GM12878 (cell line): ENCODE data around the gene PLCXD1. TPM values are rescaled to one million over a fixed set of nuclear protein-coding genes. Genes with fewer than 3 reads are reported as not detected.

Experiments
- ATAC-seq: fragments of 200-7000 bp; cut with Tn5 transposase; 3 replicates; pipeline ENCODE4 v1.9.1; 2020; ENCODE audit warnings: mild to moderate bottlenecking, moderate library complexity
- BruUV-seq: library from RNA; stranded (reverse); fragments of 400-500 nt; replicated peaks from 2 replicates; lab custom pipeline; 2021; lab: Mats Ljungman, UMichigan
- CTCF ChIA-PET: fragments of 300-600 bp; sonication (Branson Sonifier 250); formaldehyde crosslinking; extraction: SDS; loops from one replicate; lab custom pipeline; 2021; ENCODE audit warnings: inconsistent platforms; lab: Yijun Ruan, JAX
- POLR2A ChIA-PET: fragments of 350-600 bp; formaldehyde crosslinking; extraction: SDS; loops from one replicate; lab custom pipeline; 2021; ENCODE audit warnings: inconsistent platforms; lab: Charles Lee
- RAD21 ChIA-PET: fragments of 300-600 bp; sonication (Branson Sonifier 250); formaldehyde crosslinking; loops from one replicate; lab custom pipeline; 2023; ENCODE audit warnings: antibody characterized with exemption; ENCODE audit not compliant: unreplicated experiment; lab: Charles Lee
- SMC1A ChIA-PET: fragments of 300-600 bp; sonication (Branson Sonifier 250); formaldehyde crosslinking; loops from one replicate; lab custom pipeline; 2023; ENCODE audit not compliant: unreplicated experiment, uncharacterized antibody; lab: Charles Lee
- DNase-seq: peaks from one replicate; pipeline ENCODE4 v3.0.0-alpha.2; 2011; ENCODE audit warnings: low read depth, low spot score
- FAIRE-seq: peaks from 3 replicates; lab custom pipeline; 2011; peaks lifted over from hg19 to GRCh38; lab: Jason Lieb, UNC
- H2AFZ ChIP-seq: 2 replicates; pipeline ENCODE4 v1.6.0; 2011; ENCODE audit warnings: low read depth, low read length, control low read depth; ENCODE audit not compliant: control insufficient read depth
- H3K27ac ChIP-seq: 2 replicates; pipeline ENCODE4 v1.5.1; 2011; ENCODE audit warnings: control low read depth; ENCODE audit not compliant: control insufficient read depth, insufficient read depth
- H3K27me3 ChIP-seq, 2 experiments: replicated peaks in 1 of 2; 2 replicates each; pipeline versions ENCODE4 v1.6.0 to v1.6.1; 2011; ENCODE audit warnings: low read length in 1 of 2; ENCODE audit not compliant: control insufficient read depth in 2 of 2, insufficient read depth in 2 of 2
- H3K36me3 ChIP-seq, 2 experiments: 2 replicates each; pipeline ENCODE4 v1.5.1; 2011; ENCODE audit warnings: low read length in 1 of 2; ENCODE audit not compliant: control insufficient read depth in 2 of 2, insufficient read depth in 2 of 2
- H3K4me1 ChIP-seq: 2 replicates; pipeline ENCODE4 v1.6.1; 2011; ENCODE audit warnings: mild to moderate bottlenecking, low read length, moderate library complexity, mixed read lengths; ENCODE audit not compliant: control insufficient read depth, insufficient read depth
- H3K4me2 ChIP-seq: 2 replicates; pipeline ENCODE4 v1.6.0; 2011; ENCODE audit warnings: control low read depth; ENCODE audit not compliant: control insufficient read depth, insufficient read depth
- H3K4me3 ChIP-seq: fragments of 200-600 bp; sonication (generic); 2 replicates; pipeline ENCODE4 v1.5.1; 2016
- H3K79me2 ChIP-seq: 2 replicates; pipeline ENCODE4 v1.6.0; 2011; ENCODE audit warnings: low read length; ENCODE audit not compliant: control insufficient read depth, insufficient read depth
- H3K9ac ChIP-seq: 2 replicates; pipeline ENCODE4 v1.8.0; 2011; ENCODE audit warnings: low read length, control low read depth, mixed read lengths; ENCODE audit not compliant: control insufficient read depth, insufficient read depth
- H3K9me3 ChIP-seq: replicated peaks from 3 replicates; pipeline ENCODE4 v1.5.1; 2011; ENCODE audit warnings: mild to moderate bottlenecking, low read length; ENCODE audit not compliant: control insufficient read depth, insufficient read depth
- H4K20me1 ChIP-seq: 2 replicates; pipeline ENCODE4 v1.6.0; 2011; ENCODE audit not compliant: control insufficient read depth, insufficient read depth
- BCL3 ChIP-seq: IDR thresholded peaks from 2 replicates; pipeline ENCODE4 v1.6.1; 2011; ENCODE audit warnings: borderline replicate concordance, low read depth, mild to moderate bottlenecking, moderate library complexity, low read length; ENCODE audit not compliant: insufficient read depth, poor library complexity, severe bottlenecking
- CTCF ChIP-seq, 3 experiments: IDR thresholded peaks in 2 of 3; conservative IDR thresholded peaks in 1 of 3; 2 replicates each; pipeline ENCODE4 v1.5.1; 2011; ENCODE audit warnings: low read depth in 3 of 3, low read length in 3 of 3, mild to moderate bottlenecking in 3 of 3, control low read depth in 2 of 3, moderate library complexity in 2 of 3, inconsistent platforms in 1 of 3, mixed read lengths in 1 of 3; ENCODE audit not compliant: control insufficient read depth in 2 of 3, insufficient read depth in 1 of 3; ENCODE audit errors: extremely low read depth in 1 of 3
- EED ChIP-seq: sonication (generic); IDR thresholded peaks from 2 replicates; pipeline ENCODE4 v1.6.1; 2016; ENCODE audit warnings: antibody characterized with exemption, low read depth
- ETV6 ChIP-seq, 2 experiments: fragments of 450-650 bp in 1 of 2; IDR thresholded peaks in 1 of 2; conservative IDR thresholded peaks in 1 of 2; 2 replicates each; pipeline ENCODE4 v1.6.1; 2014; ENCODE audit warnings: antibody characterized with exemption in 1 of 2, borderline replicate concordance in 1 of 2, low read depth in 1 of 2, mild to moderate bottlenecking in 1 of 2, moderate library complexity in 1 of 2
- HCFC1 ChIP-seq: fragments of 150-350 bp; IDR thresholded peaks from 2 replicates; pipeline ENCODE4 v1.6.1; 2014; ENCODE audit warnings: low read length
- KLF5 ChIP-seq: fragments of 450-650 bp; IDR thresholded peaks from 2 replicates; pipeline ENCODE4 v1.6.1; 2014; ENCODE audit warnings: mild to moderate bottlenecking; ENCODE audit not compliant: partially characterized antibody
- WGBS: methylation state at CpG from one replicate; pipeline ENCODE4 v1.1.6; 2016; ENCODE audit warnings: low lambda C conversion rate; ENCODE audit not compliant: insufficient replicate concordance, insufficient coverage; ENCODE audit errors: missing lambda C conversion rate; 5-methylcytosine and 5-hydroxymethylcytosine counted together
- in situ Hi-C: fragments of 300-500 bp; cut with MboI; formaldehyde crosslinking; loops from 9 replicates; pipeline ENCODE4 v1.14.3; 2018; ENCODE audit warnings: mixed read lengths
- intact Hi-C: fragments of 100-400 bp; cut with micrococcal nuclease; formaldehyde crosslinking; loops from one replicate; pipeline ENCODE4 v1.14.2; 2022; ENCODE audit not compliant: unreplicated experiment
- polyA plus RNA-seq, 11 experiments: library from polyadenylated mRNA; depleted of rRNA in 4 of 11; unstranded in 6 of 11; stranded (reverse) in 5 of 11; fragments of >200 nt; fragmentation: Nextera tagmentation in 4 of 11; fragmentation: Illumina TruSeq in 1 of 11; extraction: Ambion mirVana in 4 of 11; extraction: Trizol in 1 of 11; gene quantifications; 1 replicate in 1 of 11; 2 replicates in 10 of 11; pipeline versions ENCODE4 v1.2.1 to v1.2.3, GENCODE V29; 2011 to 2016; ENCODE audit warnings: inconsistent platforms in 2 of 11, missing spikeins in 2 of 11, low read depth in 1 of 11
- total RNA-seq, 4 experiments: library from RNA; depleted of rRNA in 3 of 4; stranded (reverse); fragments of >200 nt in 3 of 4; fragmentation: Illumina TruSeq in 1 of 4; extraction: Trizol in 1 of 4; gene quantifications; 2 replicates each; pipeline versions ENCODE4 v1.2.1 to v1.2.3, GENCODE V29; 2013 to 2021

The PLCXD1 gene
- total and polyA plus RNA-seq, 10 of the 15 experiments (the other 5 are each of a cell fraction or from before 2014, with no cell fraction given) = 2.4 to 49.7 (median 18.0) TPM

- Histone ChIP-seq H2AFZ (no peak overlapping the region), H3K36me3 (peaks cover 8 to 21% of the 10 kb centered on the region in 2 experiments; a peak in 3 of 4 replicates), H3K4me1 (no peaks in the 10 kb centered on the region), H3K4me3 (no peak overlapping the region), H3K9ac (no peak overlapping the region), H3K9me3 (no peaks in the 10 kb centered on the region), H3K27ac (no peak overlapping the region), H3K4me2 (no peak overlapping the region), H3K79me2 (peaks cover 14% of the 10 kb centered on the region), H3K27me3 (no peaks in the 10 kb centered on the region), H4K20me1 (no peaks in the 10 kb centered on the region)
- 96% methylated on average over 51 of the region's 51 CpGs for WGBS
- BruUV-seq = no TSS peak
- TF ChIP-seq BCL3 (no peak), HCFC1 (no peak), CTCF (IDR thresholded peaks at IDR 0.05 in 2 of 3, conservative IDR thresholded peaks at IDR 0.05 in 1 of 3; ENCODE audit: control insufficient read depth in 2 of 3, extremely low read depth in 1 of 3, insufficient read depth in 1 of 3, low read depth in 3 of 3, low read length in 3 of 3) (no peak), KLF5 (no peak), ETV6 (conservative IDR thresholded peaks at IDR 0.05 in 1 of 2, IDR thresholded peaks at IDR 0.05 in 1 of 2; ENCODE audit: borderline replicate concordance in 1 of 2, low read depth in 1 of 2) (no peak), EED (no peak)
- DNase-seq = no peak
- intact Hi-C loops (loop anchor here (5.0 to 10.0 kb wide), 3 partner anchors 33 to 1137 kb away; partner anchors contain the start of genes ASMTL and PLCXD1), in situ Hi-C loops (no loop called here)
- RAD21 ChIA-PET = no interaction called here
- ATAC-seq = no peak
- SMC1A ChIA-PET = no interaction called here
- no peak for FAIRE-seq
- CTCF ChIA-PET = no interaction called here
- POLR2A ChIA-PET = no interaction called here
These were observed 33.8 kb downstream of the PLCXD1 start for GRCh38 chrX:314781-315595.
